RWPE1 (cell line): ENCODE measurements around the gene ATP1A4.

Source experiments
- CTCF ChIA-PET: fragments of 350-600 bp; sonication (Branson Sonifier 250); formaldehyde crosslinking; extraction: SDS; loops from one replicate; lab custom pipeline; 2021; lab: Yijun Ruan, JAX
- POLR2A ChIA-PET: fragments of 400-600 bp; formaldehyde crosslinking; extraction: SDS; loops from one replicate; lab custom pipeline; 2020; ENCODE audit warnings: antibody characterized with exemption; ENCODE audit not compliant: low non-redundant PET; lab: Yijun Ruan, JAX
- DNase-seq: peaks from one replicate; pipeline ENCODE4 v3.0.0; 2012; ENCODE audit warnings: low spot score
- H3K27ac ChIP-seq: fragments of 450-650 bp; 2 replicates; pipeline ENCODE4 v1.5.1; 2017
- CTCF ChIP-seq: fragments of 450-650 bp; conservative IDR thresholded peaks from 2 replicates; pipeline ENCODE4 v1.5.1; 2017; ENCODE audit warnings: low read depth, mild to moderate bottlenecking

ATP1A4 gene

GRCh38 chr1:160164121-160164520, 12.7 kb downstream of the ATP1A4 start:
- CTCF ChIA-PET, result interaction anchor here (0.7 kb wide), 2 partner anchors 104 to 124 kb away, joined by 3 read pairs; no protein-coding TSS in a partner anchor
- no peak for TF ChIP-seq CTCF

GRCh38 chr1:160166166-160166868, 14.9 kb downstream of the ATP1A4 start:
- TF ChIP-seq CTCF, result no peak
- ChIA-PET CTCF (interaction anchor here (0.7 kb wide), 1 partner anchor 80 kb away, joined by 3 read pairs; no protein-coding TSS in a partner anchor), POLR2A (no interaction called here)
- no peak overlapping the region for H3K27ac ChIP-seq
- DNase-seq, result no peak

More at GRCh38 chr1:160164121-160164520, 12.7 kb downstream of the ATP1A4 start:
- POLR2A ChIA-PET, result no interaction called here
- no peak overlapping the region for H3K27ac ChIP-seq
- DNase-seq, result no peak

GRCh38 chr1:160167056-160167455, 15.7 kb downstream of the ATP1A4 start:
- TF ChIP-seq CTCF, result no peak
- no peak for DNase-seq
- POLR2A ChIA-PET, result no interaction called here
- no peak overlapping the region for H3K27ac ChIP-seq
- CTCF ChIA-PET, result no interaction called here

- no peak for TF ChIP-seq CTCF
- CTCF ChIA-PET, result no interaction called here
- DNase-seq, result no peak
- POLR2A ChIA-PET, result no interaction called here
- no peak overlapping the region for H3K27ac ChIP-seq
These were observed 16.2 kb downstream of the ATP1A4 start for GRCh38 chr1:160167580-160167979.

GRCh38 chr1:160168016-160168415, 16.6 kb downstream of the ATP1A4 start:
- no peak for TF ChIP-seq CTCF
- ChIA-PET POLR2A (no interaction called here), CTCF (no interaction called here)
- DNase-seq, result no peak
- H3K27ac ChIP-seq, result no peak overlapping the region

- DNase-seq, result no peak
- no peak overlapping the region for H3K27ac ChIP-seq
- no peak for TF ChIP-seq CTCF
- ChIA-PET CTCF (no interaction called here), POLR2A (no interaction called here)
These were observed 17.4 kb downstream of the ATP1A4 start for GRCh38 chr1:160168609-160169369.
